Measurements from ENCODE around the gene NRIP1. TPM values are rescaled to one million over a fixed set of nuclear protein-coding genes. Genes with fewer than 3 reads are reported as not detected.

The NRIP1 gene
- total RNA-seq, 1 experiment from 2014 or later, result 10.4 TPM

- Histone ChIP-seq H3K79me2 (ENCODE audit: insufficient read depth, low read length) (no peaks in the 10 kb centered on the region), H3K18ac (ENCODE audit: insufficient read length, low read depth, low read length) (no peak overlapping the region), H2BK12ac (ENCODE audit: insufficient read length, low read depth, low read length) (no peak overlapping the region), H2BK120ac (ENCODE audit: low read depth, low read length, poor library complexity, severe bottlenecking) (no peak overlapping the region), H3K9me3 (ENCODE audit: control insufficient read depth, low read depth, low read length) (no peaks in the 10 kb centered on the region), H3K4me2 (ENCODE audit: insufficient read depth, insufficient read length, low read length) (no peak overlapping the region), H2BK15ac (ENCODE audit: low read depth, low read length) (no peak overlapping the region), H4K20me1 (ENCODE audit: control insufficient read depth, insufficient read depth, insufficient read length) (no peaks in the 10 kb centered on the region), H3K4ac (ENCODE audit: low read depth, low read length) (no peak overlapping the region), H3K23ac (ENCODE audit: insufficient read length, low read depth, low read length) (no peak overlapping the region), H4K8ac (replicated peaks; ENCODE audit: insufficient read length, low read depth, low read length) (no peak overlapping the region), H3K79me1 (ENCODE audit: insufficient read depth, low read depth, low read length, poor library complexity, severe bottlenecking) (no peaks in the 10 kb centered on the region), H3K27me3 (ENCODE audit: insufficient read depth, low read length) (no peaks in the 10 kb centered on the region), H2AK5ac (ENCODE audit: insufficient read length, low read length) (no peak overlapping the region), H2BK20ac (ENCODE audit: low read depth, low read length, poor library complexity, severe bottlenecking) (no peak overlapping the region), H3K9ac (ENCODE audit: extremely low read depth, insufficient read length, low read length) (no peak overlapping the region), H3K56ac (ENCODE audit: insufficient read length, low read depth, low read length) (no peak overlapping the region), H3T11ph (ENCODE audit: low read length) (no peak overlapping the region), H2AFZ (ENCODE audit: low read length) (no peak overlapping the region), H2BK5ac (ENCODE audit: insufficient read length, low read length) (no peak overlapping the region), H3K27ac (ENCODE audit: insufficient read length, low read depth, low read length) (no peak overlapping the region), H3K14ac (ENCODE audit: insufficient read depth, low read length) (no peak overlapping the region; the same call in 1 of the 2 replicates), H3K23me2 (ENCODE audit: insufficient read length, low read depth, low read length, poor library complexity, severe bottlenecking) (no peaks in the 10 kb centered on the region), H4K5ac (ENCODE audit: insufficient read length, low read depth, low read length) (no peak overlapping the region), H4K91ac (ENCODE audit: insufficient read length, low read depth, low read length) (no peak overlapping the region), H3K4me1 (ENCODE audit: insufficient read depth, low read length) (peaks cover 7% of the 10 kb centered on the region; the same call in 1 of the 2 replicates)
- Mint-ChIP-seq H3K27ac (0 out of 7 replicates have a peak overlapping the region, but pooled peaks of 1 of the 3 experiments have one; percentile 61), H3K36me3 (ENCODE audit: insufficient read depth in 1 of 3, low read depth in 3 of 3) (peaks cover 0 to 5% (median 1%) of the 10 kb centered on the region in 3 experiments; a peak in 2 of 7 replicates), H3K27me3 (ENCODE audit: low read depth) (no peaks in the 10 kb centered on the region), H3K4me1 (peaks cover 39 to 44% of the 10 kb centered on the region in 2 experiments), H3K9me3 (peaks cover 0 to 4% of the 10 kb centered on the region in 2 experiments; a peak in 1 of 5 replicates), H3K4me3 (no peak overlapping the region)
- no CpG with 5 or more reads among the region's 5 CpGs for WGBS (ENCODE audit: extremely low coverage, insufficient read length, low lambda C conversion rate)
- TF ChIP-seq, protein P1, sequence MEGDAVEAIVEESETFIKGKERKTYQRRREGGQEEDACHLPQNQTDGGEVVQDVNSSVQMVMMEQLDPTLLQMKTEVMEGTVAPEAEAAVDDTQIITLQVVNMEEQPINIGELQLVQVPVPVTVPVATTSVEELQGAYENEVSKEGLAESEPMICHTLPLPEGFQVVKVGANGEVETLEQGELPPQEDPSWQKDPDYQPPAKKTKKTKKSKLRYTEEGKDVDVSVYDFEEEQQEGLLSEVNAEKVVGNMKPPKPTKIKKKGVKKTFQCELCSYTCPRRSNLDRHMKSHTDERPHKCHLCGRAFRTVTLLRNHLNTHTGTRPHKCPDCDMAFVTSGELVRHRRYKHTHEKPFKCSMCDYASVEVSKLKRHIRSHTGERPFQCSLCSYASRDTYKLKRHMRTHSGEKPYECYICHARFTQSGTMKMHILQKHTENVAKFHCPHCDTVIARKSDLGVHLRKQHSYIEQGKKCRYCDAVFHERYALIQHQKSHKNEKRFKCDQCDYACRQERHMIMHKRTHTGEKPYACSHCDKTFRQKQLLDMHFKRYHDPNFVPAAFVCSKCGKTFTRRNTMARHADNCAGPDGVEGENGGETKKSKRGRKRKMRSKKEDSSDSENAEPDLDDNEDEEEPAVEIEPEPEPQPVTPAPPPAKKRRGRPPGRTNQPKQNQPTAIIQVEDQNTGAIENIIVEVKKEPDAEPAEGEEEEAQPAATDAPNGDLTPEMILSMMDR (conservative IDR thresholded peaks at IDR 0.05), result no peak
- no peak for DNase-seq
Observed at GRCh38 chr21:14918527-14918926, 146.3 kb downstream of the NRIP1 start.
